Gastrocnemius medialis (tissue), 4 donors: ENCODE results near the gene OR56A5.

Experiments
- POLR2A ChIP-seq, 2 donors: fragments of 450-650 bp; IDR thresholded peaks; one replicate each; pipeline ENCODE4 v1.6.1; 2017; ENCODE audit warnings: antibody characterized with exemption in 2 of 2, mild to moderate bottlenecking in 2 of 2, moderate library complexity in 2 of 2
- TF ChIP-seq, protein P1 (sequence below), 5 experiments: fragments of 450-650 bp in 3 of 5; fragments of 200-600 bp in 2 of 5; sonication (generic) in 2 of 5; IDR thresholded peaks in 4 of 5; conservative IDR thresholded peaks in 1 of 5; 1 replicate in 4 of 5; 2 replicates in 1 of 5; pipeline ENCODE4 v1.5.1; 2016 to 2019; ENCODE audit warnings: antibody characterized with exemption in 5 of 5, mild to moderate bottlenecking in 3 of 5, moderate library complexity in 3 of 5

DNA sequence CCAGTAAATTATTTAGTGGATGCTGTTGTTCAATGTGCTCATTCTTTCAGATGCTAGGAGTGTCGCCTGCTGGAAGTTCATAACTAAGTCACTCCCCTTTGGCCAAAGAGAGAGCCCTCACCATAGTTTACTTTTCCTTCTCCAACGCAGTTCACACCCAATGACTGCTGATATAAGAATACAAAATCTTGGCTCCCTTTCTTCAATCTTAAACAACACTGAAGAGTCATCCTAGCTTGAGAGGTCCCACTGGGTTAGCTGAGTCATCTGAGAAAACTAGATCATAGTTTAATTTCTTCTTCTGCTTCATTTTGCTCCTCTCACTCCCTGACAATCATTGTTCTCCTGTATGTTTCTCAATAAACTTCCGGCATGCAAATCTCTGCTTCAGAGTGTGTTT is 23.9 kb upstream of the OR56A5 start:
- TF ChIP-seq POLR2A (IDR thresholded peaks at IDR 0.05) = no peak
- TF ChIP-seq, protein P1, sequence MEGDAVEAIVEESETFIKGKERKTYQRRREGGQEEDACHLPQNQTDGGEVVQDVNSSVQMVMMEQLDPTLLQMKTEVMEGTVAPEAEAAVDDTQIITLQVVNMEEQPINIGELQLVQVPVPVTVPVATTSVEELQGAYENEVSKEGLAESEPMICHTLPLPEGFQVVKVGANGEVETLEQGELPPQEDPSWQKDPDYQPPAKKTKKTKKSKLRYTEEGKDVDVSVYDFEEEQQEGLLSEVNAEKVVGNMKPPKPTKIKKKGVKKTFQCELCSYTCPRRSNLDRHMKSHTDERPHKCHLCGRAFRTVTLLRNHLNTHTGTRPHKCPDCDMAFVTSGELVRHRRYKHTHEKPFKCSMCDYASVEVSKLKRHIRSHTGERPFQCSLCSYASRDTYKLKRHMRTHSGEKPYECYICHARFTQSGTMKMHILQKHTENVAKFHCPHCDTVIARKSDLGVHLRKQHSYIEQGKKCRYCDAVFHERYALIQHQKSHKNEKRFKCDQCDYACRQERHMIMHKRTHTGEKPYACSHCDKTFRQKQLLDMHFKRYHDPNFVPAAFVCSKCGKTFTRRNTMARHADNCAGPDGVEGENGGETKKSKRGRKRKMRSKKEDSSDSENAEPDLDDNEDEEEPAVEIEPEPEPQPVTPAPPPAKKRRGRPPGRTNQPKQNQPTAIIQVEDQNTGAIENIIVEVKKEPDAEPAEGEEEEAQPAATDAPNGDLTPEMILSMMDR (IDR thresholded peaks at IDR 0.05 in 4 of 5, conservative IDR thresholded peaks at IDR 0.05 in 1 of 5) = no peak
